Cerebellar nuclear complex (tissue), 1 donor: ENCODE data around the gene CCDC88C.
A peak's percentile ranks its signal among the peaks of the same experiment; 100 is the strongest.

Experiments
- DNase-seq, 2 experiments: peaks; one replicate each; lab custom pipeline; 2025; lab: John Stamatoyannopoulos, UW

Gene CCDC88C

GRCh38 chr14:91326514-91327249 is 90.9 kb downstream of the CCDC88C start:
- no peak for DNase-seq

DNA sequence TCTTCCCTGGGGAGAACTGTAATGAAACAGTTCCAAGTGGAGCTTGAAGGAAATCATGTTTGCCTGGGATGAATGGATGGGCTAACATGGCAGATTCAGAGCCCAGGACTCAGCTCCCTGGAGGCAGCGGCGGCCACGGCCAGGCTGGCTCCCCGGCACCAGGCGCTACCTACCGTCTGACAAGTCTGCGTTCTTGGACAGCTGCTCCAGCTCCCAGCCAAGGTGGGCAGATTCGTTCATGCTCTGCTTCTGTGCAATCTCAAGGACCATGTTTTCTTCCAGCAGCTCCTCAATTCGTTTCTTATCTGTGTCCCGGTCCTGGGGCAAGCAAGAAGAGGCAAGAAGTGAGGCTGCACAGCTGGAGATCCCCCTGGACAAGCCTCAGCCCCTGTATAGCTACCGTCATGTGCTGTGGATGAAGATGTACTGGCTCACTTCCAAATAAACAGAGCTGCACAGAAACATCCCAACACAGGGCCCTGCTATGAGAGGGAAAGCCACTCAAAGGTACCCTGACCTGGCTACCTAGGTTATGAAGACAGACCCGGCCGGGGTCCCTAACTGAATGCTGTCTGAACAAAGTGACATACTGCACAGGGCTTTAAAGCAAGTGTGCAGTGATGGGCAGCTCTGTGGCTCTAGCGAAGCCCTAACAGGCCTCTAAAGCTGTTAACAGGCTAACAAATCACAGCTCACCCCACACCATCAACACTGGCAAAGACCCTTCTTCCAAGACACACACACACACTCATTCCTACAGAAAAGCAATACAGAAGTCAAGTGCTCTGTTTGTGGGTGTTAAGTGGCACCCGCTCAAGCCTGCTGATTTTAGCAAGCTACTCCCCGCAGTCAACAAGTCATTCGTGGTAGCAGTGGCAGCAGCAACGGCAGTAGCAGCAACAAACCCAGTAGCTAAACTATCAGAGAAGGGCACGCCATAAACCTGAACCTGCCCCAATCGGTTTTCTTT is 92.7 kb downstream of the CCDC88C start:
- DNase-seq, result no peak

DNA sequence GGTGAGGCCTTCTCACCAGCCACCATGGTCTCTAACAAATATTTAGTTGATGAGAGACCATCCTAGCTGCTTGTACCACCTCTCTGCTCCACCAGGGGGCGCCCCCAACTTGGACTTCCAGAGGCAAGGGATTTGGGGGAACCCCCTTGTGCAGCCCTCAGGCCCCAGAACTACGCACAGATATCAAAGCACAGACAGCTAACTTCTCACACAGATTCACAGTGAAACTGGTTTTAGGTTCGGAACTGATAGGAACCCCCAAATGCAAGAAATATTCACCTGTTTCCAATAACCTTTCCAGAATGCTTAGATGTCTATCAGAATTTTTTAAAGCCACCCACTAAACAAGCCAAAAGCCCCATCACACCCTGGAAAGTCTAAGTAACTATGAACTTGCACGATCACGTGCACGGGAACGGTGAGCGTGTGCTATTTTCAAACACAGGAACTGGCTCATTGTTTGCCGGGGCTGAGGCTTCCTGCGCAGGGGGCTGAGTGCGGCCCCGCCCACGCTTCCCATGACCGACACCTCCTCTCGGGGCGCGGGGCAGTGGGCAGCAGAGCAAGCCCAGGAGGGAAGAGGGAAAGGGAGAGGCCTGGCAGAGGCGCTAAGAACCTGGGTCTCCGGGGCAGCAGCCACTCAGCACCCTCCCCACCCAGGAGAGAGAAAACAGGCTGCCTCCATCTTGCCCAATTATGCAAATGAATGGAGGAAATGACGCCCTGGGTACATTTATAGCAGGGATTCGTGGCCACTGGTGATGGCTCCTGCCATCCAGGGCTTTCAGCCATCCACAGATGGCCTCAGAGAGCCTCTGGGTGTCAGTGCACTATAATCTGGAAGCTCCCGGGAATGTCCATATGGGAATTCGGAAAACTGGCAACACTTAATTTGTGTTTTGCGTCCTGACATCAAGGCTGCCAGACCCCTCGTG is 93.7 kb downstream of the CCDC88C start:
- peak; percentile 59 to 72 for DNase-seq

- DNase-seq, result no peak
Observed at GRCh38 chr14:91323031-91323430, 94.6 kb downstream of the CCDC88C start.

GRCh38 chr14:91322623-91323022 is 95.0 kb downstream of the CCDC88C start:
- DNase-seq, result no peak

- DNase-seq, result no peak
Observed at GRCh38 chr14:91321131-91321530, 96.5 kb downstream of the CCDC88C start.

- no peak for DNase-seq
Observed at GRCh38 chr14:91320266-91320665, 97.4 kb downstream of the CCDC88C start.

DNA sequence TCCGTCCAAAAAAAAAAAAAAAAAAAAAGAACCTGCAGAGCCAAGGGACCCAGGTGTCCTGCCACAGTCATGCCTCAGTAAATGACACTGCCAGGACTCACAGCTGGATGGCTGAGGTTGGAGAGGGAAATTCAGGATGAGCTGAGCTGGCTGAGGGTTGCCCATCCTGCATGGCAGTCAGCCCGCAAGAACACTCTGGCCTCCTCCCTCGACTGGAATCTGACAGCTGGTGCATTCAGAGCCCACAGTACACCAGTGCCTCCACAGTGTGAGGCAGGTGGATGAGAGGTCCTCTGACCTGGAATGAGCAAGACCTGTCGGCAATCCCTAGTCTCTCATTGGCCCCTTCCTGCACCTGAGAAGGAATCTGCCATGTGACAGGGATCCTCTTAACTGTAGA is 98.7 kb downstream of the CCDC88C start:
- no peak for DNase-seq

- peak; percentile 57 to 58 for DNase-seq
Observed at GRCh38 chr14:91317381-91318308, 100.0 kb downstream of the CCDC88C start.

DNA sequence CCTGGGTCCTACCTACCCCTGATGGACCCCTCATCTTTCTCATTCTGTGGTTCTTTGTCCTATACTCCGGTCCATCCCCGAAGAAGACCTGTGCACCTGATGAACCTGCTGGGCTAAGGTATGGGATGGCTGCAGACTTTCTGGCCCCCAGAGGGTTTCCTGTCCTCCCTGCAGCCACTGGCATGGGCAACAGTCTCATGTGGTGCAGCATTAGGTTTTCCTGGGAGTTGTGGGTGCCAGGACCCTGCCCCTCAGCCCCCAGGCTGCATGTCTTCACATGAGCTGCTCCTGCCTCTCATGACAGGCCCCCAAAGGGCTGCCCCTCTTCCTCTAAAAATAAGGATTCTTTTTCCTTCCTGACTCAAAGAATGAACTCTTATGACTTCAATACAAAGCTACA is 100.9 kb downstream of the CCDC88C start:
- no peak for DNase-seq

DNA sequence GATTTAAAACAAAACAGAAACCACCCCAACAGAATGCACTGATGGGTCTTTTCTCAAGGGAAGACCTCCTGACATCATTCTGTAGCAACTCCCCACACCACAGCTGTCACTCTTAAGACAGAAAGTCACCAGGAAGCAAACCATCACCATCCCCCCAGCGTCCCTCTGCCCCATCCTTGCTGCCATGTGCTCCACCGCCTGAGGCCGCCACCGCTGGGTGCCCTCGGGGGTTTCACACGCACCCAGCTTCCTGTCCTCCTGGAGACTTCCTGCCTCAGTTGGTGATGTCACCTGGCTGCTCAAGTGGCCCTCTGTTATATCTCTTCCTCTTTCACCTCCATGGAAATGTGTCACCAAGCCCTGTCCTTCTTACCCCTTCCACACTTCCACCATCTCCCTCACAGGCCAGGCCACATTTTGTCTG is 101.8 kb downstream of the CCDC88C start:
- DNase-seq, result no peak

- no peak for DNase-seq
Observed at GRCh38 chr14:91313852-91314251, 103.8 kb downstream of the CCDC88C start.

- DNase-seq, result no peak
Observed at GRCh38 chr14:91313154-91313850, 104.3 kb downstream of the CCDC88C start.

DNA sequence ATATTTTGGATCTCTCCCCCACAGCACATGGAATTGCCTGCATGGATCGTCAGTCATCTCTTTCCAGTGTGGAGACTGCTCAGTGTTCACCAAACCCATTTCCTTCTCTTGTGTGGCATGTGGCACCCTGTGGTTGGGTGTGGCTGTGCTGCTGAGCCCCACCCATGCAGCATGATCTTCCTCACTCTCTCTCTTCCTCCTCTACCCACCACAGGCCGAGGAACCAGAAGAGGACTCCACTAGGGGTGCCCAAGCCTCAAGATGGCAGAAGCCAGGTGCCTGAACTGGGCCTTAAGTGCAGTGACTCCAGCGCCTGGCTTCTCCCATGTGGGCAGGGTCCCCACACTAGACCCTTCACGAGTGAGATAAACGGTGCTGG is 106.3 kb downstream of the CCDC88C start:
- DNase-seq, result no peak

GRCh38 chr14:91310606-91311283 is 106.9 kb downstream of the CCDC88C start:
- DNase-seq, result no peak

DNA sequence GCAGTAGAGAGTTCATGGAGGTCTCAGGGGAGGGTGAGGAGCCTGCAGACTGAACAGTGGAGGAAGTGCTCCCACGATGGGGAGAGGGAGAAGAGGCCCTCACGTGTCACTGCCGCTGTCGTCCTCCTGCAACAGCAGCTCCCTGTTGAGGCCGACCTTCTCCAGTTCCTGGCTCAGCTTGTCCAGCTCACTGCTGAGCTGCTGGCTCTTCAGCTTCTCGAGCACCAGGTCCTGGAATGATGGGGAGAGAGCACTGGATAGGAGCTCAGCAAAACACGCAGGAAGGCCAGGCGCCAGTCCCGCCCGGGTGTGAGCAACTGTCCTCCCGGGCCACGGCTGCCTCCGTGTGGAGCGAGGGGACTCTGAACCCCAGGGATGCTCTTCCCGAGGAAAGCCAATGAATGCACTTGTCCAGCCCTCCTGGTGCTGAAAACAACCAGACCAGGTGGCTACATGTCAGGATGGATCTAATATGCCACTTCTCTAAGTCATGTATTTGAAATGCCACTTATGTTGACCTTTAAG is 107.8 kb downstream of the CCDC88C start:
- no peak for DNase-seq

- no peak for DNase-seq
Observed at GRCh38 chr14:91308337-91308736, 109.3 kb downstream of the CCDC88C start.

GRCh38 chr14:91307652-91308051 is 110.0 kb downstream of the CCDC88C start:
- DNase-seq, result no peak

GRCh38 chr14:91307046-91307445 is 110.6 kb downstream of the CCDC88C start:
- DNase-seq, result no peak
